ENCODE results near the gene WDR88. TPM values are rescaled to one million over a fixed set of nuclear protein-coding genes. Genes with fewer than 3 reads are reported as not detected.

WDR88 gene
- total and polyA plus RNA-seq, 4 donors: 0.08 TPM; not detected in 2

GRCh38 chr19:33186431-33187182 is 54.7 kb downstream of the WDR88 start:
- 71% methylated on average over 11 of the region's 11 CpGs for WGBS
- Histone ChIP-seq H3K27me3 (ENCODE audit: control insufficient read depth in 4 of 4, insufficient read depth in 4 of 4, low read length in 3 of 4) (no peaks in the 10 kb centered on the region), H3K27ac (ENCODE audit: low read depth in 1 of 2, low read length in 2 of 2) (no peak overlapping the region), H3K4me3 (ENCODE audit: low read depth in 1 of 3, low read length in 3 of 3) (no peak overlapping the region), H3K36me3 (ENCODE audit: control insufficient read depth in 4 of 4, insufficient read depth in 3 of 4, low read depth in 1 of 4, low read length in 3 of 4) (no peaks in the 10 kb centered on the region), H3K4me1 (ENCODE audit: control insufficient read depth in 4 of 4, insufficient read depth in 4 of 4, low read length in 3 of 4) (no peaks in the 10 kb centered on the region), H3K9me3 (ENCODE audit: control insufficient read depth in 4 of 4, low read length in 3 of 4) (no peaks in the 10 kb centered on the region), H3K9ac (ENCODE audit: low read depth in 1 of 2, low read length in 2 of 2) (no peak overlapping the region)
- TF ChIP-seq RAD21 (IDR thresholded peaks at IDR 0.05): no peak
- TF ChIP-seq JUND (IDR thresholded peaks at IDR 0.05): no peak
- no peak for TF ChIP-seq HNF4G (IDR thresholded peaks at IDR 0.05)
- TF ChIP-seq EGR1 (IDR thresholded peaks at IDR 0.05; ENCODE audit: low read depth in 2 of 2): no peak
- no peak for TF ChIP-seq HNF4A (conservative IDR thresholded peaks at IDR 0.05)
- no peak for TF ChIP-seq REST (IDR thresholded peaks at IDR 0.05)
- TF ChIP-seq RXRA (IDR thresholded peaks at IDR 0.05): no peak
- no peak for TF ChIP-seq TAF1 (conservative IDR thresholded peaks at IDR 0.05)
- TF ChIP-seq GABPA (IDR thresholded peaks at IDR 0.05 in 1 of 2, conservative IDR thresholded peaks at IDR 0.05 in 1 of 2): no peak
- TF ChIP-seq CTCF (IDR thresholded peaks at IDR 0.05; ENCODE audit: low read depth, low read length, missing input control): no peak
- no peak for TF ChIP-seq YY1 (IDR thresholded peaks at IDR 0.05)
- no peak for TF ChIP-seq FOXA1 (IDR thresholded peaks at IDR 0.05)
- TF ChIP-seq SP1 (IDR thresholded peaks at IDR 0.05): no peak
- TF ChIP-seq ZBTB33 (IDR thresholded peaks at IDR 0.05): no peak
- TF ChIP-seq NR2F2 (IDR thresholded peaks at IDR 0.05): no peak
- TF ChIP-seq FOXA2 (IDR thresholded peaks at IDR 0.05): no peak
- TF ChIP-seq ATF3 (IDR thresholded peaks at IDR 0.05): no peak
- TF ChIP-seq MAX (IDR thresholded peaks at IDR 0.05): no peak
- DNase-seq (ENCODE audit: low spot score): no peak
